OCI-LY7 (cell line): Measurements from ENCODE around the gene MTMR10. TPM values are rescaled to one million over a fixed set of nuclear protein-coding genes. Genes with fewer than 3 reads are reported as not detected.

Experiments
- BruUV-seq: library from RNA; stranded (reverse); fragments of 400-500 nt; replicated peaks from 2 replicates; lab custom pipeline; 2021; lab: Mats Ljungman, UMichigan
- CTCF ChIA-PET: fragments of 300-600 bp; sonication (Branson Sonifier 250); formaldehyde crosslinking; loops from one replicate; lab custom pipeline; 2022; ENCODE audit warnings: antibody characterized with exemption; ENCODE audit not compliant: unreplicated experiment; lab: Charles Lee
- POLR2A ChIA-PET: fragments of 300-600 bp; sonication (Branson Sonifier 250); formaldehyde crosslinking; loops from one replicate; lab custom pipeline; 2022; ENCODE audit warnings: antibody characterized with exemption; lab: Charles Lee
- DNase-seq: peaks from one replicate; pipeline ENCODE4 v3.0.0-alpha.2; 2015; ENCODE audit warnings: low spot score
- H2AFZ ChIP-seq: fragments of 200-600 bp; sonication (generic), shearing (Covaris generic); 2 replicates; pipeline ENCODE4 v1.6.1; 2014; ENCODE audit warnings: mild to moderate bottlenecking, antibody characterized with exemption, low read length, moderate library complexity
- H3K27ac ChIP-seq: fragments of 200-600 bp; sonication (generic); 2 replicates; pipeline ENCODE4 v1.5.1; 2014; ENCODE audit warnings: mixed run types, low read depth, mild to moderate bottlenecking, moderate library complexity, low read length, inconsistent platforms; ENCODE audit not compliant: poor library complexity, severe bottlenecking
- H3K36me3 ChIP-seq: fragments of 200-600 bp; sonication (generic); 2 replicates; pipeline ENCODE4 v1.6.1; 2014; ENCODE audit warnings: mild to moderate bottlenecking, antibody characterized with exemption, low read length, moderate library complexity, mixed read lengths; ENCODE audit not compliant: insufficient read depth
- H3K4me1 ChIP-seq: fragments of 200-600 bp; sonication (generic); 2 replicates; pipeline ENCODE4 v1.5.1; 2014; ENCODE audit warnings: mild to moderate bottlenecking, low read length; ENCODE audit not compliant: insufficient read depth, poor library complexity, severe bottlenecking
- H3K4me2 ChIP-seq: fragments of 200-600 bp; sonication (generic); 2 replicates; pipeline ENCODE4 v1.6.1; 2014; ENCODE audit warnings: mild to moderate bottlenecking, low read length
- H3K4me3 ChIP-seq: fragments of 200-600 bp; sonication (generic); 2 replicates; pipeline ENCODE4 v1.5.1; 2014; ENCODE audit warnings: mild to moderate bottlenecking, low read depth, low read length; ENCODE audit not compliant: poor library complexity, severe bottlenecking
- H3K79me2 ChIP-seq: fragments of 200-600 bp; sonication (generic); 2 replicates; pipeline ENCODE4 v1.6.1; 2016; ENCODE audit warnings: low read depth, mild to moderate bottlenecking, low read length, moderate library complexity, mixed read lengths; ENCODE audit not compliant: insufficient read depth
- H3K9me2 ChIP-seq: fragments of 200-600 bp; sonication (generic); 2 replicates; pipeline ENCODE4 v1.6.1; 2016; ENCODE audit warnings: mild to moderate bottlenecking, low read length, mixed read lengths; ENCODE audit not compliant: insufficient read depth
- H3K9me3 ChIP-seq: fragments of 200-600 bp; sonication (generic); 2 replicates; pipeline ENCODE4 v1.6.1; 2014; ENCODE audit warnings: mild to moderate bottlenecking, mixed run types, low read length, mixed read lengths
- H4K20me1 ChIP-seq: fragments of 200-600 bp; sonication (generic); 2 replicates; pipeline ENCODE4 v1.6.1; 2014; ENCODE audit warnings: mild to moderate bottlenecking, antibody characterized with exemption, low read length, moderate library complexity, mixed read lengths; ENCODE audit not compliant: insufficient read depth
- EZH2phosphoT487 ChIP-seq: fragments of 200-600 bp; sonication (generic); IDR thresholded peaks from 2 replicates; pipeline ENCODE4 v1.6.1; 2018; ENCODE audit warnings: low read depth, borderline replicate concordance, mild to moderate bottlenecking, mixed run types, antibody characterized with exemption, low read length, moderate library complexity, mixed read lengths
- intact Hi-C: fragments of 100-400 bp; cut with micrococcal nuclease; formaldehyde crosslinking; loops from one replicate; pipeline ENCODE4 v1.10.0; 2022; ENCODE audit not compliant: unreplicated experiment
- total RNA-seq, 2 experiments: library from RNA; depleted of rRNA in 1 of 2; stranded (reverse); fragments of >200 nt in 1 of 2; shearing (Covaris generic) in 1 of 2; gene quantifications; 2 replicates each; pipeline ENCODE4 v1.2.3, GENCODE V29; 2014 to 2022
- TF ChIP-seq, protein P1 (sequence below): fragments of 200-600 bp; sonication (generic); conservative IDR thresholded peaks from 2 replicates; pipeline ENCODE4 v1.5.1; 2014; ENCODE audit warnings: mild to moderate bottlenecking, antibody characterized with exemption, low read length, moderate library complexity, mixed read lengths

The MTMR10 gene
- total RNA-seq, 2 experiments from 2014 or later: 10.5 to 15.4 TPM

- intact Hi-C loops: no loop called here
- no peak overlapping the region for H2AFZ ChIP-seq
- H3K4me1 ChIP-seq: no peaks in the 10 kb centered on the region
- H3K79me2 ChIP-seq: no peaks in the 10 kb centered on the region
- no peak overlapping the region for H3K4me2 ChIP-seq
- ChIA-PET POLR2A (interaction anchor here (0.6 kb wide), 1 partner anchor 125 kb away, joined by 3 read pairs; no protein-coding TSS in a partner anchor), CTCF (no interaction called here)
- BruUV-seq: no TSS peak
- H3K9me3 ChIP-seq: no peaks in the 10 kb centered on the region
- H3K36me3 ChIP-seq: peaks cover 48% of the 10 kb centered on the region
- H3K4me3 ChIP-seq: no peak overlapping the region
- no peak overlapping the region for H3K27ac ChIP-seq
- TF ChIP-seq EZH2phosphoT487: no peak
- H4K20me1 ChIP-seq: no peaks in the 10 kb centered on the region
- no peak for DNase-seq
- H3K9me2 ChIP-seq: no peaks in the 10 kb centered on the region
Observed at GRCh38 chr15:30913761-30914160, 77.7 kb downstream of the MTMR10 start.

GRCh38 chr15:30906366-30906765, 85.1 kb downstream of the MTMR10 start:
- TF ChIP-seq, protein P1, sequence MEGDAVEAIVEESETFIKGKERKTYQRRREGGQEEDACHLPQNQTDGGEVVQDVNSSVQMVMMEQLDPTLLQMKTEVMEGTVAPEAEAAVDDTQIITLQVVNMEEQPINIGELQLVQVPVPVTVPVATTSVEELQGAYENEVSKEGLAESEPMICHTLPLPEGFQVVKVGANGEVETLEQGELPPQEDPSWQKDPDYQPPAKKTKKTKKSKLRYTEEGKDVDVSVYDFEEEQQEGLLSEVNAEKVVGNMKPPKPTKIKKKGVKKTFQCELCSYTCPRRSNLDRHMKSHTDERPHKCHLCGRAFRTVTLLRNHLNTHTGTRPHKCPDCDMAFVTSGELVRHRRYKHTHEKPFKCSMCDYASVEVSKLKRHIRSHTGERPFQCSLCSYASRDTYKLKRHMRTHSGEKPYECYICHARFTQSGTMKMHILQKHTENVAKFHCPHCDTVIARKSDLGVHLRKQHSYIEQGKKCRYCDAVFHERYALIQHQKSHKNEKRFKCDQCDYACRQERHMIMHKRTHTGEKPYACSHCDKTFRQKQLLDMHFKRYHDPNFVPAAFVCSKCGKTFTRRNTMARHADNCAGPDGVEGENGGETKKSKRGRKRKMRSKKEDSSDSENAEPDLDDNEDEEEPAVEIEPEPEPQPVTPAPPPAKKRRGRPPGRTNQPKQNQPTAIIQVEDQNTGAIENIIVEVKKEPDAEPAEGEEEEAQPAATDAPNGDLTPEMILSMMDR: no peak
- no peak for TF ChIP-seq EZH2phosphoT487
- intact Hi-C loops: loop anchor here (10.0 kb wide), 2 partner anchors 58 to 528 kb away; no protein-coding TSS in a partner anchor
- Histone ChIP-seq H3K9me2 (no peaks in the 10 kb centered on the region), H3K79me2 (no peaks in the 10 kb centered on the region), H3K4me3 (no peak overlapping the region), H2AFZ (no peak overlapping the region), H3K27ac (no peak overlapping the region), H3K4me1 (peaks cover 14% of the 10 kb centered on the region), H3K4me2 (no peak overlapping the region), H3K9me3 (no peaks in the 10 kb centered on the region), H4K20me1 (no peaks in the 10 kb centered on the region), H3K36me3 (0 out of 2 replicates have a peak, but pooled peaks cover 3% of the 10 kb centered on the region)
- POLR2A ChIA-PET: no interaction called here
- CTCF ChIA-PET: no interaction called here
- DNase-seq: no peak
- no TSS peak for BruUV-seq

DNA sequence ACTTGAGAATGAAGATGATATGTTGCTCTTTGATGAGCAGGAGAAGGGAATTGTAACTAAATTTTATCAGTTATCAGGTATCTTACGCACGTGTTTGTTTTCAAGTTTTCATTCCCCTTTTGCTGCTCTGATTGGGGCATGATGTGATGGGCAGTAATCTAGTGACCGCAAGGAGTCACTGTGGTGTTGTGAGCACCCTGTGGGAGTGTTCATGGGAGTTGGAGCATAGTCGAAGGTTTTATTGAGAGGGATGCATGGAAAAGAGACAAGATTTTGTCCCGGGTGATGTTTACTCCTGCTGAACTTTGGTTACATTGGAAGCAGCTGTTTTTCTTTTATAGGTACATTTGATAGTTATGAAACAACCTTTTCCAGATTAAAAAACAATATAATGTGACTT, 85.6 kb downstream of the MTMR10 start:
- Histone ChIP-seq H3K4me3 (no peak overlapping the region), H2AFZ (no peak overlapping the region), H3K27ac (no peak overlapping the region), H4K20me1 (no peaks in the 10 kb centered on the region), H3K79me2 (no peaks in the 10 kb centered on the region), H3K9me2 (no peaks in the 10 kb centered on the region), H3K4me1 (peaks cover 14% of the 10 kb centered on the region), H3K4me2 (no peak overlapping the region; the same call in 1 of the 2 replicates), H3K9me3 (no peaks in the 10 kb centered on the region), H3K36me3 (0 out of 2 replicates have a peak, but pooled peaks cover 3% of the 10 kb centered on the region)
- ChIA-PET CTCF (no interaction called here), POLR2A (no interaction called here)
- TF ChIP-seq EZH2phosphoT487: no peak
- TF ChIP-seq, protein P1: no peak
- no peak for DNase-seq
- BruUV-seq: no TSS peak
- intact Hi-C loops: loop anchor here (10.0 kb wide), 2 partner anchors 59 to 529 kb away; no protein-coding TSS in a partner anchor
